SJCRH30 (cell line): Measurements from ENCODE around the gene VASP. TPM values are rescaled to one million over a fixed set of nuclear protein-coding genes. Genes with fewer than 3 reads are reported as not detected.

Experiments
- DNase-seq, 2 experiments: peaks; one replicate each; pipeline ENCODE4 v3.0.0-alpha.2; 2015 to 2020
- H3K27ac ChIP-seq: fragments of 250-450 bp; sonication (Bioruptor Pico); 2 replicates; pipeline ENCODE4 v1.5.1; 2020; ENCODE audit warnings: mild to moderate bottlenecking, moderate library complexity
- H3K27me3 ChIP-seq: fragments of 250-450 bp; sonication (Bioruptor Pico); 2 replicates; pipeline ENCODE4 v1.5.1; 2020; ENCODE audit warnings: mild to moderate bottlenecking, moderate library complexity
- H3K36me3 ChIP-seq: fragments of 250-450 bp; sonication (Bioruptor Pico); 2 replicates; pipeline ENCODE4 v1.5.1; 2020; ENCODE audit warnings: mild to moderate bottlenecking, moderate library complexity
- H3K4me1 ChIP-seq: fragments of 250-450 bp; sonication (Bioruptor Pico); 2 replicates; pipeline ENCODE4 v1.5.1; 2020; ENCODE audit warnings: mild to moderate bottlenecking, moderate library complexity
- H3K4me3 ChIP-seq: fragments of 250-450 bp; sonication (Bioruptor Pico); 2 replicates; pipeline ENCODE4 v1.5.1; 2020; ENCODE audit warnings: mild to moderate bottlenecking, moderate library complexity
- H3K9me3 ChIP-seq: fragments of 250-450 bp; sonication (Bioruptor Pico); replicated peaks from 2 replicates; pipeline ENCODE4 v1.5.1; 2020; ENCODE audit warnings: mild to moderate bottlenecking, moderate library complexity
- total RNA-seq: library from RNA; depleted of rRNA; stranded (reverse); fragments of >200 nt; shearing (Covaris generic); gene quantifications from 2 replicates; pipeline ENCODE4 v1.2.3, GENCODE V29; 2014

Gene VASP
- total RNA-seq, 1 experiment from 2014 or later, result 48.8 TPM

DNA sequence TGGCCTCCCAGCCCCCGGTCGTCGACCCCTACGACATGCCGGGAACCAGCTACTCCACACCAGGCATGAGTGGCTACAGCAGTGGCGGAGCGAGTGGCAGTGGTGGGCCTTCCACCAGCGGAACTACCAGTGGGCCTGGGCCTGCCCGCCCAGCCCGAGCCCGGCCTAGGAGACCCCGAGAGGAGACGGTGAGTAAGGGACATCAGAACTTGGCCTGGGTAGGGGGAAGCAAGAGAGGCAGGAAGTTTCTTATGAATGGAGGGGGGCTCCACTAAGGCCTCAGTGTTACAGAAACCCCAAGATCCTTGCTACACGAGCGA, 36.6 kb upstream of the VASP start:
- H3K4me1 ChIP-seq, result peaks cover 11% of the 10 kb centered on the region; the same call in 1 of the 2 replicates
- H3K27me3 ChIP-seq, result no peaks in the 10 kb centered on the region
- no peak for DNase-seq
- H3K36me3 ChIP-seq, result no peaks in the 10 kb centered on the region
- H3K27ac ChIP-seq, result no peak overlapping the region
- no peak overlapping the region for H3K4me3 ChIP-seq
- no peaks in the 10 kb centered on the region for H3K9me3 ChIP-seq

DNA sequence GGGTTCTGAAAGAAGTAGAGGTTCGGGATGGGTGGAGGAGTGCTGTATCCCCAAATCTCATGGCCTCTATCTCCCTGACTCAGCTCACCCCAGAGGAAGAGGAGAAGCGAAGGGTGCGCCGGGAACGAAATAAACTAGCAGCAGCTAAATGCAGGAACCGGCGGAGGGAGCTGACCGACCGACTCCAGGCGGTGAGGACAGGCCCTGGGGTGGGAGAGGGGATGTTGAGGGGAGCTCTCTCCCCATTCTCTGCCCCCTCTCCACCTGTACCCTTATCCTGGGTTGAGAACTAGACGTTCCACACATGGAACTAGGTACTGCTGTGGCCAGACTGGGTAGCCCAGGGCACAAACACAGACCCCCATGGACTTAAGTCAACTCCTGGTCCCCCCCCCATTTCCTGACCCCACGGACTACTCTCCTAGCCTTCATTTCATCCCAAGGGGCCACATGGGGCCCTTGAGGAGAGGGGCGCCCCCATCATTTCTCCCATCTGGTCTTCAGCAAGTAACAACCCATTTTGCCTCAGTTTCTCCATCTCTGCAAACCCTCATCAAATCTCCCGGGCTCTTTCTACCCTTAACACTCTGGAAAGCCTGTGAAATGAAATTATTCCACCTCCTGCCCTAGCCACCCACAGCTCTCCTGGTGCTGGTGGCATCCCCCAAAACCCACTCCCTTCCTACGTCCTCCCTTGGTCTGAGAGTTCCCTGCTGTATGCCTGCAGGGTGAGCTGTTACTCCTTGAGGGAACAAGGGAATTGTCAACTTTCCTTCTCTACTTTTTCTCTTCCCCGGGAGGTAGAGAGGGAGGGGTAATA, 36.0 kb upstream of the VASP start:
- no peak overlapping the region for H3K27ac ChIP-seq
- no peaks in the 10 kb centered on the region for H3K27me3 ChIP-seq
- no peaks in the 10 kb centered on the region for H3K36me3 ChIP-seq
- no peaks in the 10 kb centered on the region for H3K9me3 ChIP-seq
- peaks cover 11% of the 10 kb centered on the region; the same call in 1 of the 2 replicates for H3K4me1 ChIP-seq
- no peak overlapping the region for H3K4me3 ChIP-seq
- DNase-seq, result no peak

DNA sequence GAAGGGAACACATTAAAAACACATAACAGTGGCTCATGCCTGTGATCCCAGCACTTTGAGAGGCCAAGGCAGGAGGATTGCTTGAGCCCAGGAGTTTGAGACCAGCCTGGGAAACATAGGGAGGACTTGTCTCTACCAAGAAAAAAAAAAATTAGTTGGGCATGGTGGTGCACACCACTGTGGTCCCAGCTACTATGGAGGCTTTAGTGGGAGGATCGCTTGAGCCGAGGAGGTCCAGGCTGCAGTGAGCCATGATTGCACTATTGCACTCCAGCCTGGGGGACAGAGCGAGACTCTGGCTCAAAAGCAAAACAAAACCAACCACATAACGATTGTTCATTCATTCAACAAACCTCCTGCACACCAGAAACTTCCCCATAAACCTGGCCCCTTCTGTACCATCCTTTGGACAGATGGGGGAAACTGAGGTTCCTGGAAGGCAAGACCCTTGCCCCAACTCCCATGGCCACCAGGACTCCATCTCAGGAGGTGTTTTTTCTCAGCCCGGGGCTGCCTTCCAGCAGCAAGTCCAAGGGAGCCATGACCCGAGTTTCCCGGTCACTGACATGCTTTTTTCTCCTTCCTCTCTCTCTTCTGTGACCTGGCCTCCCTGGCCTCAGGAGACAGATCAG, 35.2 kb upstream of the VASP start:
- no peak for DNase-seq
- Histone ChIP-seq H3K4me1 (peaks cover 11% of the 10 kb centered on the region; the same call in 1 of the 2 replicates), H3K27me3 (no peaks in the 10 kb centered on the region)

DNA sequence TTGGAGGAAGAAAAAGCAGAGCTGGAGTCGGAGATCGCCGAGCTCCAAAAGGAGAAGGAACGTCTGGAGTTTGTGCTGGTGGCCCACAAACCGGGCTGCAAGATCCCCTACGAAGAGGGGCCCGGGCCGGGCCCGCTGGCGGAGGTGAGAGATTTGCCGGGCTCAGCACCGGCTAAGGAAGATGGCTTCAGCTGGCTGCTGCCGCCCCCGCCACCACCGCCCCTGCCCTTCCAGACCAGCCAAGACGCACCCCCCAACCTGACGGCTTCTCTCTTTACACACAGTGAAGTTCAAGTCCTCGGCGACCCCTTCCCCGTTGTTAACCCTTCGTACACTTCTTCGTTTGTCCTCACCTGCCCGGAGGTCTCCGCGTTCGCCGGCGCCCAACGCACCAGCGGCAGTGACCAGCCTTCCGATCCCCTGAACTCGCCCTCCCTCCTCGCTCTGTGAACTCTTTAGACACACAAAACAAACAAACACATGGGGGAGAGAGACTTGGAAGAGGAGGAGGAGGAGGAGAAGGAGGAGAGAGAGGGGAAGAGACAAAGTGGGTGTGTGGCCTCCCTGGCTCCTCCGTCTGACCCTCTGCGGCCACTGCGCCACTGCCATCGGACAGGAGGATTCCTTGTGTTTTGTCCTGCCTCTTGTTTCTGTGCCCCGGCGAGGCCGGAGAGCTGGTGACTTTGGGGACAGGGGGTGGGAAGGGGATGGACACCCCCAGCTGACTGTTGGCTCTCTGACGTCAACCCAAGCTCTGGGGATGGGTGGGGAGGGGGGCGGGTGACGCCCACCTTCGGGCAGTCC, 34.5 kb upstream of the VASP start:
- peaks cover 12% of the 10 kb centered on the region for H3K4me1 ChIP-seq
- no peak overlapping the region for H3K27ac ChIP-seq
- DNase-seq, result no peak
- no peak overlapping the region for H3K4me3 ChIP-seq
- H3K27me3 ChIP-seq, result no peaks in the 10 kb centered on the region
- no peaks in the 10 kb centered on the region for H3K36me3 ChIP-seq
- H3K9me3 ChIP-seq, result no peaks in the 10 kb centered on the region

More for the DNA sequence above, 35.2 kb upstream of the VASP start:
- no peak overlapping the region for H3K4me3 ChIP-seq
- no peak overlapping the region for H3K27ac ChIP-seq
- H3K36me3 ChIP-seq, result no peaks in the 10 kb centered on the region
- H3K9me3 ChIP-seq, result no peaks in the 10 kb centered on the region

DNA sequence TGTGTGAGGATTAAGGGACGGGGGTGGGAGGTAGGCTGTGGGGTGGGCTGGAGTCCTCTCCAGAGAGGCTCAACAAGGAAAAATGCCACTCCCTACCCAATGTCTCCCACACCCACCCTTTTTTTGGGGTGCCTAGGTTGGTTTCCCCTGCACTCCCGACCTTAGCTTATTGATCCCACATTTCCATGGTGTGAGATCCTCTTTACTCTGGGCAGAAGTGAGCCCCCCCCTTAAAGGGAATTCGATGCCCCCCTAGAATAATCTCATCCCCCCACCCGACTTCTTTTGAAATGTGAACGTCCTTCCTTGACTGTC, 34.0 kb upstream of the VASP start:
- no peak for DNase-seq
- H3K4me1 ChIP-seq, result peaks cover 12% of the 10 kb centered on the region
- no peak overlapping the region for H3K27ac ChIP-seq
- H3K36me3 ChIP-seq, result no peaks in the 10 kb centered on the region
- no peak overlapping the region for H3K4me3 ChIP-seq
- H3K9me3 ChIP-seq, result no peaks in the 10 kb centered on the region
- no peaks in the 10 kb centered on the region for H3K27me3 ChIP-seq

DNA sequence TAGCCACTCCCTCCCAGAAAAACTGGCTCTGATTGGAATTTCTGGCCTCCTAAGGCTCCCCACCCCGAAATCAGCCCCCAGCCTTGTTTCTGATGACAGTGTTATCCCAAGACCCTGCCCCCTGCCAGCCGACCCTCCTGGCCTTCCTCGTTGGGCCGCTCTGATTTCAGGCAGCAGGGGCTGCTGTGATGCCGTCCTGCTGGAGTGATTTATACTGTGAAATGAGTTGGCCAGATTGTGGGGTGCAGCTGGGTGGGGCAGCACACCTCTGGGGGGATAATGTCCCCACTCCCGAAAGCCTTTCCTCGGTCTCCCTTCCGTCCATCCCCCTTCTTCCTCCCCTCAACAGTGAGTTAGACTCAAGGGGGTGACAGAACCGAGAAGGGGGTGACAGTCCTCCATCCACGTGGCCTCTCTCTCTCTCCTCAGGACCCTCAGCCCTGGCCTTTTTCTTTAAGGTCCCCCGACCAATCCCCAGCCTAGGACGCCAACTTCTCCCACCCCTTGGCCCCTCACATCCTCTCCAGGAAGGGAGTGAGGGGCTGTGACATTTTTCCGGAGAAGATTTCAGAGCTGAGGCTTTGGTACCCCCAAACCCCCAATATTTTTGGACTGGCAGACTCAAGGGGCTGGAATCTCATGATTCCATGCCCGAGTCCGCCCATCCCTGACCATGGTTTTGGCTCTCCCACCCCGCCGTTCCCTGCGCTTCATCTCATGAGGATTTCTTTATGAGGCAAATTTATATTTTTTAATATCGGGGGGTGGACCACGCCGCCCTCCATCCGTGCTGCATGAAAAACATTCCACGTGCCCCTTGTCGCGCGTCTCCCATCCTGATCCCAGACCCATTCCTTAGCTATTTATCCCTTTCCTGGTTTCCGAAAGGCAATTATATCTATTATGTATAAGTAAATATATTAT, 33.3 kb upstream of the VASP start:
- H3K4me1 ChIP-seq, result peaks cover 9% of the 10 kb centered on the region
- no peak for DNase-seq
- H3K4me3 ChIP-seq, result no peak overlapping the region
- H3K9me3 ChIP-seq, result no peaks in the 10 kb centered on the region
- no peak overlapping the region for H3K27ac ChIP-seq
- no peaks in the 10 kb centered on the region for H3K27me3 ChIP-seq
- H3K36me3 ChIP-seq, result no peaks in the 10 kb centered on the region

DNA sequence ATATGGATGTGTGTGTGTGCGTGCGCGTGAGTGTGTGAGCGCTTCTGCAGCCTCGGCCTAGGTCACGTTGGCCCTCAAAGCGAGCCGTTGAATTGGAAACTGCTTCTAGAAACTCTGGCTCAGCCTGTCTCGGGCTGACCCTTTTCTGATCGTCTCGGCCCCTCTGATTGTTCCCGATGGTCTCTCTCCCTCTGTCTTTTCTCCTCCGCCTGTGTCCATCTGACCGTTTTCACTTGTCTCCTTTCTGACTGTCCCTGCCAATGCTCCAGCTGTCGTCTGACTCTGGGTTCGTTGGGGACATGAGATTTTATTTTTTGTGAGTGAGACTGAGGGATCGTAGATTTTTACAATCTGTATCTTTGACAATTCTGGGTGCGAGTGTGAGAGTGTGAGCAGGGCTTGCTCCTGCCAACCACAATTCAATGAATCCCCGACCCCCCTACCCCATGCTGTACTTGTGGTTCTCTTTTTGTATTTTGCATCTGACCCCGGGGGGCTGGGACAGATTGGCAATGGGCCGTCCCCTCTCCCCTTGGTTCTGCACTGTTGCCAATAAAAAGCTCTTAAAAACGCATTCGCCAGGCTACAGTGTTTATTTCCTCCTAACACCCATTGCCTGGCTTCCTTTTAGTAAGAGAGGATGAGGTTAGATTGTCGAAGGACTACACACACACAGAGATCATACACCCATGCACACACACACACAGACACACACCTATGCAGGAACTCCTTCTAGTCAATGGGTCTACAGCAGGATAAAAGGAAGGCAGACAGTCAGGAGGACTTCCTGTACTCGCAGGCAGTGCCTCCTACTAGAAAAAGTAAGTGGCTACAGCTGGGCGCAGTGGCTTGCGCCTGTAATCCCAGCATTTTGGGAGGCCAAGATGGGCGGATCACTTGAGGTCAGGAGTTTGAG, 32.4 kb upstream of the VASP start:
- no peaks in the 10 kb centered on the region for H3K27me3 ChIP-seq
- H3K4me3 ChIP-seq, result no peak overlapping the region
- DNase-seq, result no peak
- no peaks in the 10 kb centered on the region for H3K9me3 ChIP-seq
- H3K27ac ChIP-seq, result no peak overlapping the region
- H3K36me3 ChIP-seq, result no peaks in the 10 kb centered on the region
- H3K4me1 ChIP-seq, result peaks cover 9% of the 10 kb centered on the region

DNA sequence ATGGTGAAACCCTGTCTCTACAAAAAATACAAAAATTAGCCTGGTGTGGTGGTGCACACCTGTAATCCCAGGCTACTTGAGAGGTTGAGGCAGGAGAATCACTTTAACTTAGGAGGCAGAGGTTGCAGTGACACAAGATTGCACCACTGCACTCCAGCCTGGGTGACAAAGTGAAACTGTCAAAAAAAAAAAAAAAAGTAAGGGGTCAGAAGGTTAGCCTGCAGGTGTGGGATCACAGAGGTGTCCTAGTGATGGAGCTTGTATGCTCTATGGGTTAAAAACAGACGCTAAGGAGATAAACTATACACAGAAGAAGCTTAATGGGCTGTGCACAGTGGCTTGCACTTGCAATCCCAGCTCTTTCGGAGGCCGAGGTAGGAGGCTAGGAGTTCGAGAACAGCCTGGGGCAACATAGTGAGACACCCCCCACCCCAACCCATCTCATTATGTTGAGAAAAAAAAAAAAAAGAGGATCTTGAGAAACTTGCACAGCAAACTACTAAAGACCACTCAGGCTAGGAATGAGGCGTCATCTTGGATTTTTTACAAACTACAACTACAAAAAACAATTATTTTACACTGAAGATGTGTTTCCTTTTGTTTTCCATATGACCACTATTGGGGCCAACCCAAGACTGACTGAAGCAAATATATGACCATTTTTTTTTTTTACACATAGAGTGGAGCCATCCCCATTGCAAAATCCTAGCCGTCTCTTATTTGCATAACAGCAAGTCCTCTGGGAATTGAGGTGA, 31.6 kb upstream of the VASP start:
- Histone ChIP-seq H3K36me3 (no peaks in the 10 kb centered on the region), H3K27me3 (no peaks in the 10 kb centered on the region)
- no peak for DNase-seq

DNA sequence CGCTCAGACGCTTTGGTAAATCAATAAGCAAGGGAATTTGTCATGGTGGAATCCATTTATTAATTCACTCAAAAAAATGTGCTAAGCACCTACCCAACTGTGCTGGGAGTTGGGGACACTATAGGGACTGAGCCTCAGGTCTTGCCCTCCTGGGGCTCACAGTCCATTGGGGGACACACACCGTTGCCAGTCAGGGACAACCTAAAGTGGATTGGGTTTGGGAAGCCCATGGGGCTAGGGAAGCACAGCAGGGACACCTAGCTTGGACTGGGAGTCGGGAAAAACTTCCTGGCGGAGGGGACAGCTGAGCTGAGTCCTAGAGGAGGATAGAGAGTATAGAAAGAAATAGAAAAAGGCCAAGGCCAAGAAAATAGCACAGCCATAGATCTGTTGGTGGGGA, 31.0 kb upstream of the VASP start:
- H3K27ac ChIP-seq, result no peak overlapping the region
- H3K36me3 ChIP-seq, result no peaks in the 10 kb centered on the region
- no peak for DNase-seq
- no peaks in the 10 kb centered on the region for H3K9me3 ChIP-seq
- H3K4me1 ChIP-seq, result peaks cover 4% of the 10 kb centered on the region; the same call in 1 of the 2 replicates
- H3K4me3 ChIP-seq, result no peak overlapping the region
- no peaks in the 10 kb centered on the region for H3K27me3 ChIP-seq

More for the DNA sequence above, 31.6 kb upstream of the VASP start:
- no peak overlapping the region for H3K4me3 ChIP-seq
- no peak overlapping the region for H3K27ac ChIP-seq
- H3K4me1 ChIP-seq, result peaks cover 4% of the 10 kb centered on the region; the same call in 1 of the 2 replicates
- H3K9me3 ChIP-seq, result no peaks in the 10 kb centered on the region

DNA sequence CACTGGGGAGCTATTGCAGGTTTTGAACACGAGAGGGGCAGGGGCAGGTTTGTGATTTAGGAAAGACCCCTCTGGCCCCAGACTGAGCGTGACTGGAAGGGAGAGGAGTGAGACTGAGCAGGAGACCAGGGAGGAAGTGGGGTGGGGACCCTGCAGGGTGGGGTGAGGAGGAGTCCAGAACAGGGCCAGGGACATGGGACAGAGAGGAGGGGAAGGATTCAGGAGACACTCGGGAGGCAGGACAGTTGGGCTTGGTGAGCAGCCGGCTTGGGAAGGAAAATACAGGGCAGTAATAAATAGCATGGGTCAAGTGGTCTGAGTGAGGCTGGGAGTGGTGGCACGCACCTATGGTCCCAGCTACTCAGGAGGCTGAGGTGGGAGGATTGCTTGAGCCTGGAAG, 30.1 kb upstream of the VASP start:
- H3K27ac ChIP-seq, result no peak overlapping the region
- H3K27me3 ChIP-seq, result no peaks in the 10 kb centered on the region
- no peak overlapping the region for H3K4me3 ChIP-seq
- no peak for DNase-seq
- H3K36me3 ChIP-seq, result no peaks in the 10 kb centered on the region
- H3K4me1 ChIP-seq, result peaks cover 4% of the 10 kb centered on the region; the same call in 1 of the 2 replicates
- H3K9me3 ChIP-seq, result no peaks in the 10 kb centered on the region

DNA sequence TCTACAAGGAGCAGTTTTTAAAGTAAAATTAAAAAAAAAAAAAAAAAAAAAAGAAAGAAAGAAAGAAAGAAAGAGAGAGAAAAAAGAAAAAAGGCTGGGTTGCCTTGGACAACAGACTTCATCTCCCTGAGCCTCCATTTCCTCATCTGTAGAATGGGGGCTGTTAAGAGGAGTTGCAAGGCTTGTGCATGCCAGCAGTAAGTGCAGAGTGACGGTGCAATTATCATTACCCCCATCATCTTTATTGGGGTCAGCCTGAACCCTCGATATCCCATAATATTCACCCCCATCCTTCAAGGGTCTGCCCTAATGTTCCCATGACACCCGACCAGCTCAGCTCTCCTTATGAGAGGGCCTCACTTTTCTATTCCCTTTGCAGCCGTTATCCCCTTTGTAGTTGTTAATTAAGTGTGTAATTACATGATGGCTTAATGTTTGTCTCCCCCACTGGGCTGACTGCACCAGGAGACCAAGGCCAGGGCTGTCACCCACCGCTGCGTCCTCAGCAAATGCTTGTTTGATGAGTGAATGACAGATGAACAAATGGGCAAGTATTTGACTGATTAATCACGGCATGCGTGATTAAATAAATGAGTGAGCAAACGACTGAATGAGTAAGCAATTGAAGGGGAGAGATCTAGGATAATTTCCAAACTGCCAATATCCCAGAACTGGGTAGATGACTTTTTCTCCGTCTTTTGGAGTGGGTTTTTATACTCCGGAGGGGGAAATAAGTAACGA, 29.4 kb upstream of the VASP start:
- Histone ChIP-seq H3K27ac (no peak overlapping the region), H3K4me3 (peak overlapping the region; percentile 56), H3K36me3 (no peaks in the 10 kb centered on the region), H3K4me1 (peaks cover 4% of the 10 kb centered on the region; the same call in 1 of the 2 replicates), H3K27me3 (no peaks in the 10 kb centered on the region), H3K9me3 (no peaks in the 10 kb centered on the region)
- no peak for DNase-seq

DNA sequence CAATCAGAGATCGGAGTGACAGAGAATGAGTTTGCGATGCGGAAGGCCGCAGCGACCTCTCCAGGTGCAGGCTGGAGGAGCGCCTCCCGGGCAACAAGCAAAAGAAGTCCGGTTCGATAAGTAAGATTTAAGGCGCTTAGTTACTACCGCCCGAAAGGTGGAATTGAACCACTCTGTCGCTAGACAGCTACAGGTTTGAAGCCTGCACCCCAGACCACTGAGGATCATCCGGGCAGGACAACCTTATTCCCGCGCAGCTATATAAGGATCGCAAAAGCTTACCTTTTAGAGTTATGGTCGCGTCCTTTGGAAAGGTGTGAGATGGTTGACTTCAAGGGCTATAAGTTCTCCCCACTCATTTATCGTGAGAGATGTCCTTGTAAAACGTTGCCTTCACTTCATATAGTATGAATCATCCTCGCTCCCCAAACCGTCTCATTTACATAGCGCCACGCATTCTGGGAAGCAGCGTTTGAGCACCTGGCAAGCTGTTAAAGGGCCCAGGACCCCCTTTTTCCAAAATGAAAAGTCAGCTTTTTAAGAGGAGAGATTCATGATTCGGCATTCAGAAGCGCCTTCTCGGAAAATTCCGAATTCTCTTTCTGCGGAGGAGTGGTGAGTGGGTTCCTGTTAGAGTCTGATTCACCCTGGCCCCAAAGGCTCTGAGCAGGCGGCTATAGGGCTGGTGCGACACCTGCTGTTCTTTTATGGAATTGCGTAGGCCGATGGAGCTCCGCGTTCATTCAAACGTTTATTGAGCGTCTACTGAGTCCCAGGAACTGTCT, 28.6 kb upstream of the VASP start:
- Histone ChIP-seq H3K4me3 (peak overlapping the region; percentile 56), H3K9me3 (no peaks in the 10 kb centered on the region), H3K27me3 (no peaks in the 10 kb centered on the region), H3K4me1 (peaks cover 4% of the 10 kb centered on the region; the same call in 1 of the 2 replicates), H3K36me3 (no peaks in the 10 kb centered on the region), H3K27ac (peak overlapping the region; percentile 83)
- DNase-seq, result peak; percentile 86 to 94
